Suprapubic skin (tissue), 3 donors: ENCODE results near the gene HDGFL2.

Source experiments
- POLR2A ChIP-seq, 2 donors: fragments of 450-650 bp; IDR thresholded peaks; one replicate each; pipeline ENCODE4 v1.6.1; 2017; ENCODE audit warnings: antibody characterized with exemption in 2 of 2, mild to moderate bottlenecking in 2 of 2, moderate library complexity in 2 of 2
- TF ChIP-seq, protein P1 (sequence below), 2 donors: fragments of 200-600 bp in 1 of 2; fragments of 450-650 bp in 1 of 2; sonication (generic) in 1 of 2; IDR thresholded peaks; one replicate each; pipeline ENCODE4 v1.5.1; 2016 to 2019; ENCODE audit warnings: antibody characterized with exemption in 2 of 2, mild to moderate bottlenecking in 1 of 2, moderate library complexity in 1 of 2

DNA sequence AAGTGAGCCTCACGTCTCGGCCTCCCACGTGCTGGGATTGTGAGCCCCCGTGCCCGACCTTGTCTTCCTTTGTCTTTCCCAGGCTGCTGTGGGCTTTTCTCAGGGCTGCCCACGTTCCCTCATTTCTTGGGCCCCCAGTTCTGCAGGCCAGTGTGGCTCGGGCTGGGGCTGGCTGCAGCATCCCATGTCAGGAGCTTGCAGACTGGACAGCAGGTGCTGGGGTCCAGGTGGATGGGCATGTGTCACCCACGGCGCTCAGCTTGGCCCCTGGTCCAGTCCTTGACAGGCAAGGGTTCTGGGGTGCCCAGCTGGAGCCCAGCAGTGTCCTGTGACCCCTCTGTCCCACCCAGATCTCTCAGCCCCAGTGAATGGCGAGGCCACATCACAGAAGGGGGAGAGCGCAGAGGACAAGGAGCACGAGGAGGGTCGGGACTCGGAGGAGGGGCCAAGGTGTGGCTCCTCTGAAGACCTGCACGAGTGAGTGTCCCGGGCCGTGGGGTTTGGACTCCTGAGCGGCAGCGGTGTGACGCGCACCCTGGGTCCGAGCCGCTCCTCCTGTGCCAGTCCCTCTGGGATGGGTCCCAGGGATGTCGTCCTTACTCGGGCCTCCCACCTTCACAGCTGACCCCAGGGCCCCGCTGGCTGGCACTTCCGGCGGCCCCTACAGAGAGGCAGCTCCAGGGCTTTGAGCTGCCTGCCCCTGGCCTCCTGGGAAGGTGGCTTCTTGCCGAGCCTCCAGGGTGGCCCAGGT, 28.9 kb downstream of the HDGFL2 start:
- no peak for TF ChIP-seq POLR2A (IDR thresholded peaks at IDR 0.05)
- TF ChIP-seq, protein P1, sequence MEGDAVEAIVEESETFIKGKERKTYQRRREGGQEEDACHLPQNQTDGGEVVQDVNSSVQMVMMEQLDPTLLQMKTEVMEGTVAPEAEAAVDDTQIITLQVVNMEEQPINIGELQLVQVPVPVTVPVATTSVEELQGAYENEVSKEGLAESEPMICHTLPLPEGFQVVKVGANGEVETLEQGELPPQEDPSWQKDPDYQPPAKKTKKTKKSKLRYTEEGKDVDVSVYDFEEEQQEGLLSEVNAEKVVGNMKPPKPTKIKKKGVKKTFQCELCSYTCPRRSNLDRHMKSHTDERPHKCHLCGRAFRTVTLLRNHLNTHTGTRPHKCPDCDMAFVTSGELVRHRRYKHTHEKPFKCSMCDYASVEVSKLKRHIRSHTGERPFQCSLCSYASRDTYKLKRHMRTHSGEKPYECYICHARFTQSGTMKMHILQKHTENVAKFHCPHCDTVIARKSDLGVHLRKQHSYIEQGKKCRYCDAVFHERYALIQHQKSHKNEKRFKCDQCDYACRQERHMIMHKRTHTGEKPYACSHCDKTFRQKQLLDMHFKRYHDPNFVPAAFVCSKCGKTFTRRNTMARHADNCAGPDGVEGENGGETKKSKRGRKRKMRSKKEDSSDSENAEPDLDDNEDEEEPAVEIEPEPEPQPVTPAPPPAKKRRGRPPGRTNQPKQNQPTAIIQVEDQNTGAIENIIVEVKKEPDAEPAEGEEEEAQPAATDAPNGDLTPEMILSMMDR (IDR thresholded peaks at IDR 0.05) = no peak
